HEK293 (cell line): ENCODE data around the gene NOL3.

Source experiments
- ZBTB21 ChIP-seq: fragments of 450-650 bp; formaldehyde crosslinking; IDR thresholded peaks from 2 replicates; pipeline ENCODE4 v1.5.1; 2017; ENCODE audit warnings: missing biosample characterization, missing genetic modification characterization
- ZNF639 ChIP-seq: fragments of 450-650 bp; formaldehyde crosslinking; IDR thresholded peaks from 2 replicates; pipeline ENCODE4 v1.5.1; 2016; ENCODE audit warnings: missing biosample characterization, missing genetic modification characterization

GRCh38 chr16:67170949-67171649 lies 761 bp downstream of the NOL3 start:
- TF ChIP-seq ZBTB21 (no peak), ZNF639 (tag by site-specific recombination) (no peak)
